K562 (cell line): ENCODE results near the gene OPRM1. TPM values are rescaled to one million over a fixed set of nuclear protein-coding genes. Genes with fewer than 3 reads are reported as not detected.

ENCODE experiments used
- ATAC-seq: fragments of 200-7000 bp; cut with Tn5 transposase; 3 replicates; pipeline ENCODE4 v1.9.1; 2020; ENCODE audit warnings: moderate library complexity
- BruUV-seq: library from RNA; stranded (reverse); fragments of 400-500 nt; replicated peaks from 2 replicates; lab custom pipeline; 2021; lab: Mats Ljungman, UMichigan
- CTCF ChIA-PET: fragments of 300-600 bp; formaldehyde crosslinking; extraction: SDS; loops from one replicate; lab custom pipeline; 2021; ENCODE audit warnings: low intra/inter-chr PET ratio; lab: Yijun Ruan, JAX
- POLR2A ChIA-PET: fragments of 300-600, 350-650 bp; sonication (Branson Sonifier 250); formaldehyde crosslinking; extraction: SDS; loops from one replicate; lab custom pipeline; 2021; ENCODE audit warnings: antibody characterized with exemption, inconsistent platforms; lab: Yijun Ruan, JAX
- DNase-seq, 4 experiments: peaks; one replicate each; pipeline versions ENCODE4 v3.0.0 to v3.0.0-alpha.2; 2011 to 2018; ENCODE audit warnings: low spot score in 3 of 4, mixed read lengths in 3 of 4; ENCODE audit errors: extremely low read depth in 1 of 4
- FAIRE-seq: peaks from 2 replicates; lab custom pipeline; 2011; peaks lifted over from hg19 to GRCh38; lab: Jason Lieb, UNC
- H2AFZ ChIP-seq: 2 replicates; pipeline ENCODE4 v1.6.0; 2011; ENCODE audit warnings: low read depth, low read length, control low read depth, inconsistent platforms
- H3K27ac ChIP-seq: fragments of 200-600 bp; 3 replicates; pipeline ENCODE4 v1.8.0; 2011; ENCODE audit warnings: low read depth, mild to moderate bottlenecking, control low read depth, inconsistent platforms, low read length, moderate library complexity, mixed read lengths; ENCODE audit errors: extremely low read depth
- H3K27me3 ChIP-seq, 2 experiments: fragments of 300-600 bp in 1 of 2; 2 replicates in 1 of 2; 3 replicates in 1 of 2; pipeline versions ENCODE4 v1.6.0 to v1.8.0; 2011; ENCODE audit warnings: inconsistent platforms in 2 of 2, low read length in 2 of 2, mild to moderate bottlenecking in 1 of 2, mixed read lengths in 1 of 2, moderate library complexity in 1 of 2; ENCODE audit not compliant: control insufficient read depth in 2 of 2, insufficient read depth in 2 of 2
- H3K36me3 ChIP-seq: fragments of 300-600 bp; 3 replicates; pipeline ENCODE4 v1.8.0; 2011; ENCODE audit warnings: mild to moderate bottlenecking, low read length, inconsistent platforms; ENCODE audit not compliant: control insufficient read depth, insufficient read depth
- H3K4me1 ChIP-seq, 2 experiments: fragments of 200-600 bp in 1 of 2; replicated peaks in 1 of 2; 2 replicates in 1 of 2; 3 replicates in 1 of 2; pipeline versions ENCODE4 v1.5.1 to v1.8.0; 2011; ENCODE audit warnings: inconsistent platforms in 2 of 2, low read length in 2 of 2, mild to moderate bottlenecking in 1 of 2, mixed read lengths in 1 of 2, moderate library complexity in 1 of 2; ENCODE audit not compliant: control insufficient read depth in 2 of 2, insufficient read depth in 2 of 2
- H3K4me2 ChIP-seq: 2 replicates; pipeline ENCODE4 v1.6.1; 2011; ENCODE audit warnings: low read length, control low read depth, inconsistent platforms, mixed read lengths; ENCODE audit not compliant: insufficient read depth
- H3K4me3 ChIP-seq: fragments of 200-600 bp; sonication (generic), shearing (Covaris generic); 2 replicates; pipeline ENCODE4 v1.5.1; 2016; ENCODE audit warnings: control low read depth, inconsistent platforms
- H3K79me2 ChIP-seq: fragments of 200-600 bp; 3 replicates; pipeline ENCODE4 v1.8.0; 2011; ENCODE audit warnings: low read length, inconsistent platforms; ENCODE audit not compliant: control insufficient read depth, insufficient read depth
- H3K9ac ChIP-seq, 2 experiments: 2 replicates each; pipeline versions ENCODE4 v1.6.0 to v1.6.1; 2011; ENCODE audit warnings: low read depth in 2 of 2, low read length in 2 of 2, control low read depth in 1 of 2, inconsistent platforms in 1 of 2, mild to moderate bottlenecking in 1 of 2, mixed read lengths in 1 of 2; ENCODE audit not compliant: insufficient read depth in 1 of 2
- H3K9me1 ChIP-seq: one replicate; pipeline ENCODE4 v1.6.0; 2011; ENCODE audit warnings: inconsistent platforms, mild to moderate bottlenecking, low read length, moderate library complexity; ENCODE audit not compliant: control insufficient read depth, insufficient read depth
- H3K9me3 ChIP-seq: replicated peaks from 2 replicates; pipeline ENCODE4 v1.5.1; 2011; ENCODE audit warnings: low read depth, low read length, inconsistent platforms; ENCODE audit not compliant: control insufficient read depth, insufficient read depth
- H4K20me1 ChIP-seq: replicated peaks from 2 replicates; pipeline ENCODE4 v1.6.1; 2011; ENCODE audit warnings: low read length, inconsistent platforms, mixed read lengths; ENCODE audit not compliant: control insufficient read depth, insufficient read depth
- NFRKB ChIP-seq: fragments of 450-650 bp; IDR thresholded peaks from 2 replicates; pipeline ENCODE4 v1.6.1; 2016; ENCODE audit warnings: low read depth
- UBTF ChIP-seq, 2 experiments: IDR thresholded peaks; 2 replicates each; pipeline ENCODE4 v1.6.1; 2012; ENCODE audit warnings: improper control_type of control experiment in 2 of 2, low read depth in 2 of 2, low read length in 2 of 2, borderline replicate concordance in 1 of 2
- ZBTB40 ChIP-seq, 2 experiments: fragments of 450-650 bp in 1 of 2; sonication (generic) in 1 of 2; formaldehyde crosslinking in 1 of 2; IDR thresholded peaks; 2 replicates each; pipeline versions ENCODE4 v1.7.1 to v1.9.0; 2016 to 2022; ENCODE audit warnings: inconsistent platforms in 1 of 2, mild to moderate bottlenecking in 1 of 2, missing genetic modification reagents in 1 of 2
- ZBTB5 ChIP-seq: fragments of 450-650 bp; IDR thresholded peaks from 2 replicates; pipeline ENCODE4 v1.6.1; 2017; ENCODE audit warnings: antibody characterized with exemption
- ZNF140 ChIP-seq: fragments of 250-450 bp; sonication (Bioruptor Pico); IDR thresholded peaks from 2 replicates; pipeline ENCODE4 v1.8.0; 2021; ENCODE audit warnings: moderate library complexity, mild to moderate bottlenecking, inconsistent platforms
- ZNF695 ChIP-seq: fragments of 450-650 bp; formaldehyde crosslinking; IDR thresholded peaks from 2 replicates; pipeline ENCODE4 v1.4.0; 2020; ENCODE audit warnings: mild to moderate bottlenecking, moderate library complexity
- WGBS: fragments of 100-300 bp; shearing (Covaris generic); methylation state at CpG from one replicate; pipeline ENCODE4 v1.1.6; 2016; ENCODE audit warnings: low coverage, mixed read lengths; ENCODE audit not compliant: insufficient coverage; ENCODE audit errors: missing lambda C conversion rate; 5-methylcytosine and 5-hydroxymethylcytosine counted together
- in situ Hi-C: fragments of 300-500 bp; cut with MboI; formaldehyde crosslinking; loops from 4 replicates; pipeline ENCODE4 v1.15.0; 2018; ENCODE audit warnings: inconsistent platforms, mixed read lengths
- intact Hi-C: fragments of 100-400 bp; cut with micrococcal nuclease; formaldehyde crosslinking; loops from 2 replicates; pipeline ENCODE4 v1.14.2; 2022
- polyA plus RNA-seq, 8 experiments: library from polyadenylated mRNA; depleted of rRNA in 4 of 8; stranded (reverse) in 5 of 8; unstranded in 3 of 8; fragments of >200 nt; fragmentation: Nextera tagmentation in 2 of 8; fragmentation: Illumina TruSeq in 1 of 8; extraction: Ambion mirVana in 2 of 8; extraction: Trizol in 1 of 8; gene quantifications; 2 replicates each; pipeline versions ENCODE4 v1.2.1 to v1.2.3, GENCODE V29; 2011 to 2014; ENCODE audit warnings: inconsistent platforms in 1 of 8, missing spikeins in 1 of 8
- total RNA-seq, 7 experiments: library from RNA; depleted of rRNA in 6 of 7; stranded (reverse); fragments of >200 nt in 6 of 7; fragmentation: Illumina TruSeq in 2 of 7; extraction: Trizol in 2 of 7; gene quantifications; 2 replicates each; pipeline versions ENCODE4 v1.2.1 to v1.2.3, GENCODE V29; 2011 to 2021; ENCODE audit warnings: low replicate concordance in 1 of 7

Gene OPRM1
- total and polyA plus RNA-seq, 9 of the 15 experiments (the other 6 are each of a cell fraction or from before 2014, with no cell fraction given) = not detected

GRCh38 chr6:154096316-154096715 is 57.3 kb downstream of the OPRM1 start:
- no peak overlapping the region for H3K4me2 ChIP-seq
- H3K9ac ChIP-seq = no peak overlapping the region
- ChIA-PET CTCF (no interaction called here), POLR2A (no interaction called here)
- 0% methylated on average over 7 of the region's 7 CpGs for whole genome bisulfite sequencing
- H3K27ac ChIP-seq = no peak overlapping the region
- TF ChIP-seq ZNF695 (CRISPR knock-in tag) (no peak), ZBTB40 (IDR thresholded peaks at IDR 0.05) (peak; percentile 72), ZBTB40 (CRISPR knock-in tag; IDR thresholded peaks at IDR 0.05) (no peak), ZBTB5 (0 out of 2 replicates have a peak, but pooled peaks have one; percentile 46), ZNF140 (no peak), UBTF (IDR thresholded peaks at IDR 0.05; ENCODE audit: borderline replicate concordance in 1 of 2, low read depth in 2 of 2, low read length in 2 of 2) (no peak), NFRKB (0 out of 2 replicates have a peak, but pooled peaks have one; percentile 30)
- BruUV-seq = no TSS peak
- no peaks in the 10 kb centered on the region for H3K4me1 ChIP-seq
- H3K36me3 ChIP-seq = no peaks in the 10 kb centered on the region
- H3K9me1 ChIP-seq = no peaks in the 10 kb centered on the region
- H3K4me3 ChIP-seq = no peak overlapping the region
- ATAC-seq (no peak), FAIRE-seq (no peak), DNase-seq (no peak)
- in situ Hi-C loops (no loop called here), intact Hi-C loops (no loop called here)
- H3K9me3 ChIP-seq = no peaks in the 10 kb centered on the region; the same call in none of the 2 replicates
- H3K79me2 ChIP-seq = no peaks in the 10 kb centered on the region
- no peaks in the 10 kb centered on the region for H4K20me1 ChIP-seq
- H2AFZ ChIP-seq = no peak overlapping the region
- no peaks in the 10 kb centered on the region for H3K27me3 ChIP-seq
